Measurements from ENCODE around the gene DDX39A. TPM values are rescaled to one million over a fixed set of nuclear protein-coding genes. Genes with fewer than 3 reads are reported as not detected.

Gene DDX39A
- polyA plus RNA-seq, 1 experiment = 25.7 TPM

DNA sequence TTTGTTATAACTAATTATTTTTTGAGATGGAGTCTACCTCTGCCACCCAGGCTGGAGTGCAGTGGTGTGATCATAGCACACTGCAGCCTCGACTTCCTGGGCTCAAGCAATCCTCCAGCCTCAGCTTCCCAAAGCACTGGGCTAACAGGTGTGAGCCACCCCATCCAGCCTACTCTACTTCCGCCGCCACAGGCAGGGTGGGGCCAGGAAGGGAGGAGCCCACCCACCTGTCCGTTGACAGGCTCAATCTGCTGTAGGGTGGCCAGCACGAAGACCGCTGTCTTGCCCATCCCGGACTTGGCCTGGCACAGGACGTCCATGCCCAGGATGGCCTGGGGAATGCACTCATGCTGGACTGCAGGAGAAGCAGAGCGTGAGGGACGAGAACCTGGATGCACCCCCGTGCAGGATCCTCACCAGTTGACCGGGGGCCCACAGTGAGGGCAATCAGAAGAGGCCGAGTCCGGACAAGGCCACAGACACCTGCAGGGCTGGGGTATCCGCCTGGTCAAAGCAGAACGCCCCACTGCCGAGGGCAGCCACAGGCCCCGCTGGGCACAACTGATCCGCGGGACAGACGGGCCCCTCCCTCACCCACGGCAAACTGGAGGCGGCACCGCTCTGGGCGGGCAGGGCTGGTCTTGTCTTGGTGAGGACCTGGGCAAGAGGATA is 6.7 kb downstream of the DDX39A start:
- ChIA-PET CTCF (interaction anchor here (0.8 kb wide), 1 partner anchor 276 kb away, joined by 4 read pairs; the partner anchor contains the start of gene ASF1B), POLR2A (no interaction called here)
- no peak overlapping the region for H3K4me3 ChIP-seq (ENCODE audit: low read depth, low read length)
- DNase-seq (ENCODE audit: low read depth, low spot score) = no peak
- no peaks in the 10 kb centered on the region for H3K27me3 ChIP-seq (ENCODE audit: control insufficient read depth, insufficient read depth, low read length)
- H3K9me3 ChIP-seq (ENCODE audit: control insufficient read depth, insufficient read depth, low read length) = no peaks in the 10 kb centered on the region; the same call in 1 of the 2 replicates
- no peak overlapping the region for H3K27ac ChIP-seq (ENCODE audit: low read depth, low read length)
- TF ChIP-seq, protein P1, sequence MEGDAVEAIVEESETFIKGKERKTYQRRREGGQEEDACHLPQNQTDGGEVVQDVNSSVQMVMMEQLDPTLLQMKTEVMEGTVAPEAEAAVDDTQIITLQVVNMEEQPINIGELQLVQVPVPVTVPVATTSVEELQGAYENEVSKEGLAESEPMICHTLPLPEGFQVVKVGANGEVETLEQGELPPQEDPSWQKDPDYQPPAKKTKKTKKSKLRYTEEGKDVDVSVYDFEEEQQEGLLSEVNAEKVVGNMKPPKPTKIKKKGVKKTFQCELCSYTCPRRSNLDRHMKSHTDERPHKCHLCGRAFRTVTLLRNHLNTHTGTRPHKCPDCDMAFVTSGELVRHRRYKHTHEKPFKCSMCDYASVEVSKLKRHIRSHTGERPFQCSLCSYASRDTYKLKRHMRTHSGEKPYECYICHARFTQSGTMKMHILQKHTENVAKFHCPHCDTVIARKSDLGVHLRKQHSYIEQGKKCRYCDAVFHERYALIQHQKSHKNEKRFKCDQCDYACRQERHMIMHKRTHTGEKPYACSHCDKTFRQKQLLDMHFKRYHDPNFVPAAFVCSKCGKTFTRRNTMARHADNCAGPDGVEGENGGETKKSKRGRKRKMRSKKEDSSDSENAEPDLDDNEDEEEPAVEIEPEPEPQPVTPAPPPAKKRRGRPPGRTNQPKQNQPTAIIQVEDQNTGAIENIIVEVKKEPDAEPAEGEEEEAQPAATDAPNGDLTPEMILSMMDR (IDR thresholded peaks at IDR 0.05; ENCODE audit: low read depth, low read length) = no peak

DNA sequence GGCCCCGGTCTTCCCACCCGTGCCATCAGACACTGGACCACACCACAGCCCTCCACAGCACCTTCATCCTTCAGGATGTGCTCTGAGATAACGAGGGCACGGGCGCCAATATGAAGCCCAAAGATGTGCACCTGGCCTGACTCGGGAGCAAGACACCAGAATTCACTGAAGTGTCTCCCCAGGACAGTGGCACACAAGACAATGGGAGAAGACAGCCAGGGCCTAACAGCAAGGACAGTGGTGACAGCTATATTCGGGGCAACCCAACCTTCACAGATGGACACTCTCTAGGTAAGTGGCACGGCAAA is 7.2 kb downstream of the DDX39A start:
- TF ChIP-seq, protein P1 (IDR thresholded peaks at IDR 0.05; ENCODE audit: low read depth, low read length) = no peak
- Histone ChIP-seq H3K9me3 (ENCODE audit: control insufficient read depth, insufficient read depth, low read length) (no peaks in the 10 kb centered on the region; the same call in 1 of the 2 replicates), H3K27ac (ENCODE audit: low read depth, low read length) (no peak overlapping the region), H3K27me3 (ENCODE audit: control insufficient read depth, insufficient read depth, low read length) (no peaks in the 10 kb centered on the region), H3K4me3 (ENCODE audit: low read depth, low read length) (no peak overlapping the region)
- ChIA-PET POLR2A (no interaction called here), CTCF (interaction anchor here (1.2 kb wide), 1 partner anchor 275 kb away, joined by 3 read pairs; the partner anchor contains the start of gene ASF1B)
- no peak for DNase-seq (ENCODE audit: low read depth, low spot score)

DNA sequence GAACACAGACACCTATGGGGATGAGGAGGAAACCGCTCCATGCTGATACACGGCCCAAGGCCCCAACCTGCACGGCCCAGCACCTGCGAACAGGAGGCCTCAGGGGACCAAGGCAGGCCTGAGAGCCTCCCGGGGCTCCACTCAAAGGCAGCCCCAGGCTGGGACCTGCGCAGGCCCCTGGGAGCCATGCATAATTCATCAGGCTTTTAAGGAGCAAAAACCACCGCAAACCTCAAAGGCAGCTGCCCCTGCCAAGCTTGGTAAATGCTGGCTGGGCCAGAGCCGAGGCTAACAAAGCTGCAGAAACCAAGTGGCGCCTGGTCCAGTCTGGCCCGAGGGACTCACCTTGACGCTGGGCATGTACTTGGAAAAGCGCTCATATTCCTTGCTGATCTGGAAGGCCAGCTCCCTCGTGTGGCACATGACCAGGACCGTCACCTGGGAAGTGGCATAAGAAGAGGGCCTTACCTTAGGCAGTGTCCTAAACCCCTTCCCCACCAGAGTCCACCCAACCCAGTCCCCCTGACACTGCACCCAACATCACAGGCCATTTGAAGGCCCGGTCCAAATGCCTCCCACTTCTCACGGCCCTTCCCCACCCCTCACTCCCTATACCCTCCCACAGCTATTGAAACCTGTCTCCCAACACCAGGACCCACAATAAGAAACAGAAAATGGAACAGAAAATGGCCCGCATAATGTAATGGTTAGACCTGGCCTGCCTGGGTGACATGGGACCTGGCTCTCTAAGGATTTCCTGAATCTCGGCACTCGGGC is 7.8 kb downstream of the DDX39A start:
- ChIA-PET POLR2A (interaction anchor here (0.6 kb wide), 1 partner anchor 28 kb away, joined by 8 read pairs; no protein-coding TSS in a partner anchor), CTCF (interaction anchor here (1.2 kb wide), 1 partner anchor 275 kb away, joined by 3 read pairs; the partner anchor contains the start of gene ASF1B)
- TF ChIP-seq, protein P1 (IDR thresholded peaks at IDR 0.05; ENCODE audit: low read depth, low read length) = no peak
- H3K4me3 ChIP-seq (ENCODE audit: low read depth, low read length) = no peak overlapping the region
- H3K27me3 ChIP-seq (ENCODE audit: control insufficient read depth, insufficient read depth, low read length) = no peaks in the 10 kb centered on the region
- DNase-seq (ENCODE audit: low read depth, low spot score) = no peak
- no peak overlapping the region for H3K27ac ChIP-seq (ENCODE audit: low read depth, low read length)
- no peaks in the 10 kb centered on the region; the same call in 1 of the 2 replicates for H3K9me3 ChIP-seq (ENCODE audit: control insufficient read depth, insufficient read depth, low read length)

DNA sequence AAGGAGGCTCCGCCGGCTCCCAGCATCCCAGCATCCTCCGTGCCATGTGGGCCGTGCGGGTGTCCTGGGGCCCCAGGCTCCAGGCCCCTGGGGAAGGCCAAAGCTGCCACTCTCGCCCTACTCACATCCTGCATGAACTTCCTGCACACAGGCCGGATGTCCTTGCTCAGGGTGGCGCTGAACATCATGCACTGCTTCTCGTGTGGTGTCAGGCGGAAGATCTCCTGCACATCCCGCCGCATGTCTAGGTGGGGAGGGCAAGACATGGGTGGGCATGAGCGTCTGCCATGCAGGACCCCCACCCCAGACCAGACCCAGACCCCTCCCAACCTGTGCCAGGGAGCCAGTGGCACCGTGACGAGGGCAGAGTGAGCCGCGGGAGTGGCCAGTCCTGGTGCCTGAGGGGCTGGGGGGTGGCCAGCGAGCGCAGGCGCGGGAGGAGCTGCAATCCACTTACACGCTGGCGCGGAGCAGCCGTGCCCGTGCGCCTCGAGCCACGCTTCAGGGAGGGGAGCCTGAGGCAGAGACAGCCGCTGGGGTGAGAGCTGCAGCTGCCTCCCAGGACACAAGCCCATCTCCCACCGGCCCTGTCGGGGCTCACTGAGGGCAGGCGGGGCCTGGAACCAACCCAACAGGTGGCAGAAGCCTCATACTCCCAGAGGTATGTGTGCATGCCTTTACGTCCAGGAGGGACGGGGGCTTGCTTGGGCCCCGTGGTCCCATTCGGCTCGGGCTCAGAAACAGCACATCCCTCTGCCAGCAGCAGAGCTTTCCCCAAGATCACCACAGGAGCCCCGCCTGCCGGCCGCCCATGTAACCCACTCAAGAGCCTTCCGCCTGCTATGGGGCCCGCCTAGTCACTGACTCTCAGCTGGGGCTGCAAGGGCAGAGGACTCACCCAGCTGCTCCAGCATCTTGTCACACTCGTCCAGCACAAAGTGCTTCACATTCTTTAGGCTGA is 8.8 kb downstream of the DDX39A start:
- Histone ChIP-seq H3K27me3 (ENCODE audit: control insufficient read depth, insufficient read depth, low read length) (no peaks in the 10 kb centered on the region), H3K4me3 (ENCODE audit: low read depth, low read length) (no peak overlapping the region), H3K27ac (ENCODE audit: low read depth, low read length) (no peak overlapping the region), H3K9me3 (ENCODE audit: control insufficient read depth, insufficient read depth, low read length) (peaks cover 7% of the 10 kb centered on the region; the same call in 1 of the 2 replicates)
- TF ChIP-seq, protein P1 (IDR thresholded peaks at IDR 0.05; ENCODE audit: low read depth, low read length) = no peak
- no peak for DNase-seq (ENCODE audit: low read depth, low spot score)
- ChIA-PET POLR2A (interaction anchor here (0.6 kb wide), 1 partner anchor 27 kb away, joined by 8 read pairs; no protein-coding TSS in a partner anchor), CTCF (interaction anchor here (0.6 to 1.1 kb wide), 3 partner anchors 19 to 274 kb away, joined by 3 read pairs; partner anchors contain the start of gene ASF1B)
